ENCODE measurements around the gene GPR3. TPM values are rescaled to one million over a fixed set of nuclear protein-coding genes. Genes with fewer than 3 reads are reported as not detected.

The GPR3 gene
- polyA plus RNA-seq, 2 of the 4 experiments (the other 2 are of a cell fraction), result 0.76 to 1.7 TPM

GRCh38 chr1:27392778-27393635 lies 585 bp downstream of the GPR3 start (continued):
- no peak for TF ChIP-seq PBX3 (IDR thresholded peaks at IDR 0.05)
- TF ChIP-seq RFX5 (IDR thresholded peaks at IDR 0.05), result no peak
- TF ChIP-seq RAD21 (conservative IDR thresholded peaks at IDR 0.05 in 1 of 2, IDR thresholded peaks at IDR 0.05 in 1 of 2), result no peak
- no peak for TF ChIP-seq ELK1 (IDR thresholded peaks at IDR 0.05; ENCODE audit: low read depth, low read length)

GRCh38 chr1:27393641-27394281 lies 1.3 kb downstream of the GPR3 start:
- H3K9me3 ChIP-seq, result no peaks in the 10 kb centered on the region
- 71% methylated on average over 5 of the region's 18 CpGs for WGBS (ENCODE audit: missing lambda C conversion rate)
- TF ChIP-seq KDM1A (IDR thresholded peaks at IDR 0.05; ENCODE audit: low read depth) (no peak), FOXS1 (CRISPR knock-in tag; IDR thresholded peaks at IDR 0.05) (no peak), NR3C1 (IDR thresholded peaks at IDR 0.05) (no peak), PHF8 (IDR thresholded peaks at IDR 0.05; ENCODE audit: borderline replicate concordance, low read depth) (no peak), ZNF302 (CRISPR knock-in tag; IDR thresholded peaks at IDR 0.05) (no peak), PBX3 (IDR thresholded peaks at IDR 0.05) (no peak), SREBF2 (IDR thresholded peaks at IDR 0.05) (no peak), CHD4 (IDR thresholded peaks at IDR 0.05; ENCODE audit: borderline replicate concordance) (no peak), ZC3H11A (IDR thresholded peaks at IDR 0.05) (no peak), ZFP36 (IDR thresholded peaks at IDR 0.05; ENCODE audit: borderline replicate concordance, partially characterized antibody) (no peak), ZSCAN20 (CRISPR knock-in tag; IDR thresholded peaks at IDR 0.05) (no peak), NPAS2 (CRISPR knock-in tag; IDR thresholded peaks at IDR 0.05; ENCODE audit: borderline replicate concordance) (no peak), USF2 (IDR thresholded peaks at IDR 0.05) (no peak), HDAC2 (IDR thresholded peaks at IDR 0.05) (no peak), HMGXB4 (CRISPR knock-in tag; IDR thresholded peaks at IDR 0.05; ENCODE audit: borderline replicate concordance) (no peak)
- no peak for ATAC-seq
- CTCF ChIA-PET, result interaction anchor here (0.6 to 9.6 kb wide), 8 partner anchors 21 to 349 kb away, joined by 3 to 158 read pairs (median 6); no protein-coding TSS in a partner anchor
- H3K4me3 ChIP-seq, result no peak overlapping the region
- FAIRE-seq, result no peak
- peaks cover 22% of the 10 kb centered on the region for H3K4me1 ChIP-seq
- no peak for DNase-seq (ENCODE audit: low read depth in 1 of 2, low spot score in 1 of 2)
- H3K27ac ChIP-seq, result no peak overlapping the region
- POLR2A ChIA-PET, result interaction anchor here (0.6 to 1.4 kb wide), 3 partner anchors 27 to 93 kb away, joined by 3 read pairs; partner anchors contain the start of gene MAP3K6
- H3K4me2 ChIP-seq, result peak overlapping the region; percentile 64; the same call in 1 of the 3 replicates

Data from A549 (cell line).